ENCODE data around the gene CYP2A13. TPM values are rescaled to one million over a fixed set of nuclear protein-coding genes. Genes with fewer than 3 reads are reported as not detected.
"Not testable (repeated sequence)": the region's sequence is repeated elsewhere in the genome, so short reads cannot be mapped to it uniquely, and the experiment has no call there.

The CYP2A13 gene
- total and polyA plus RNA-seq, 9 of the 15 experiments (the other 6 are each of a cell fraction or from before 2014, with no cell fraction given) = not detected

- H3K4me2 ChIP-seq (ENCODE audit: insufficient read depth, low read length); H3K9me3 ChIP-seq (replicated peaks; ENCODE audit: control insufficient read depth, insufficient read depth, low read depth, low read length); BruUV-seq (replicated peaks); H3K9ac ChIP-seq (ENCODE audit: insufficient read depth in 1 of 2, low read depth in 2 of 2, low read length in 2 of 2); CTCF ChIA-PET (ENCODE audit: low intra/inter-chr PET ratio); intact Hi-C loops (cut with micrococcal nuclease); H3K27ac ChIP-seq (ENCODE audit: extremely low read depth, low read depth, low read length); H3K36me3 ChIP-seq (ENCODE audit: control insufficient read depth, insufficient read depth, low read length); H3K79me2 ChIP-seq (ENCODE audit: control insufficient read depth, insufficient read depth, low read length); H3K9me1 ChIP-seq (ENCODE audit: control insufficient read depth, insufficient read depth, low read length); H4K20me1 ChIP-seq (replicated peaks; ENCODE audit: control insufficient read depth, insufficient read depth, low read length); H2AFZ ChIP-seq (ENCODE audit: low read depth, low read length); POLR2A ChIA-PET; H3K4me3 ChIP-seq; in situ Hi-C loops (cut with MboI): not testable (repeated sequence)
- WGBS (ENCODE audit: insufficient coverage, low coverage, missing lambda C conversion rate) = 56% methylated on average over 15 of the region's 76 CpGs
- Histone ChIP-seq H3K4me1 (replicated peaks in 1 of 2; ENCODE audit: control insufficient read depth in 2 of 2, insufficient read depth in 2 of 2, low read length in 2 of 2) (peaks cover 0 to 14% of the 10 kb centered on the region in 2 experiments; a peak in 2 of 5 replicates), H3K27me3 (ENCODE audit: control insufficient read depth in 2 of 2, insufficient read depth in 2 of 2, low read length in 2 of 2) (peaks cover 0 to 20% of the 10 kb centered on the region in 2 experiments; a peak in 3 of 5 replicates)
- ATAC-seq (peak; percentile 98), FAIRE-seq (peak; percentile 92), DNase-seq (ENCODE audit: extremely low read depth in 1 of 4, low spot score in 3 of 4) (peak in 2 of 4 experiments; percentile 22 to 23)
- TF ChIP-seq POLR2G (IDR thresholded peaks at IDR 0.05; ENCODE audit: low read depth, low read length) = peak; percentile 52
- peak; percentile 30; the same call in 1 of the 2 replicates for TF ChIP-seq RBFOX2 (IDR thresholded peaks at IDR 0.05; ENCODE audit: low read depth, low read length)
- peak in 1 of 2 experiments; percentile 27 for TF ChIP-seq E2F6 (IDR thresholded peaks at IDR 0.05; ENCODE audit: borderline replicate concordance in 1 of 2, extremely low read depth in 1 of 2, insufficient read depth in 1 of 2, insufficient read length in 1 of 2, low read depth in 1 of 2, low read length in 1 of 2, poor library complexity in 1 of 2, severe bottlenecking in 1 of 2)
Observed at GRCh38 chr19:41135390-41136384, 47.4 kb downstream of the CYP2A13 start.
